NCI-H774 (cell line): Measurements from ENCODE around the gene KLHL13.
"Not testable (repeated sequence)": the region's sequence is repeated elsewhere in the genome, so short reads cannot be mapped to it uniquely, and the experiment has no call there.

ENCODE experiments used
- DNase-seq: peaks from one replicate; lab custom pipeline; 2025; lab: John Stamatoyannopoulos, UW

KLHL13 gene, protein sequence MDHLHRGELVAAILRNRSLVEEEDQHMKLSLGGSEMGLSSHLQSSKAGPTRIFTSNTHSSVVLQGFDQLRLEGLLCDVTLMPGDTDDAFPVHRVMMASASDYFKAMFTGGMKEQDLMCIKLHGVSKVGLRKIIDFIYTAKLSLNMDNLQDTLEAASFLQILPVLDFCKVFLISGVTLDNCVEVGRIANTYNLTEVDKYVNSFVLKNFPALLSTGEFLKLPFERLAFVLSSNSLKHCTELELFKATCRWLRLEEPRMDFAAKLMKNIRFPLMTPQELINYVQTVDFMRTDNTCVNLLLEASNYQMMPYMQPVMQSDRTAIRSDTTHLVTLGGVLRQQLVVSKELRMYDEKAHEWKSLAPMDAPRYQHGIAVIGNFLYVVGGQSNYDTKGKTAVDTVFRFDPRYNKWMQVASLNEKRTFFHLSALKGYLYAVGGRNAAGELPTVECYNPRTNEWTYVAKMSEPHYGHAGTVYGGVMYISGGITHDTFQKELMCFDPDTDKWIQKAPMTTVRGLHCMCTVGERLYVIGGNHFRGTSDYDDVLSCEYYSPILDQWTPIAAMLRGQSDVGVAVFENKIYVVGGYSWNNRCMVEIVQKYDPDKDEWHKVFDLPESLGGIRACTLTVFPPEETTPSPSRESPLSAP

DNA sequence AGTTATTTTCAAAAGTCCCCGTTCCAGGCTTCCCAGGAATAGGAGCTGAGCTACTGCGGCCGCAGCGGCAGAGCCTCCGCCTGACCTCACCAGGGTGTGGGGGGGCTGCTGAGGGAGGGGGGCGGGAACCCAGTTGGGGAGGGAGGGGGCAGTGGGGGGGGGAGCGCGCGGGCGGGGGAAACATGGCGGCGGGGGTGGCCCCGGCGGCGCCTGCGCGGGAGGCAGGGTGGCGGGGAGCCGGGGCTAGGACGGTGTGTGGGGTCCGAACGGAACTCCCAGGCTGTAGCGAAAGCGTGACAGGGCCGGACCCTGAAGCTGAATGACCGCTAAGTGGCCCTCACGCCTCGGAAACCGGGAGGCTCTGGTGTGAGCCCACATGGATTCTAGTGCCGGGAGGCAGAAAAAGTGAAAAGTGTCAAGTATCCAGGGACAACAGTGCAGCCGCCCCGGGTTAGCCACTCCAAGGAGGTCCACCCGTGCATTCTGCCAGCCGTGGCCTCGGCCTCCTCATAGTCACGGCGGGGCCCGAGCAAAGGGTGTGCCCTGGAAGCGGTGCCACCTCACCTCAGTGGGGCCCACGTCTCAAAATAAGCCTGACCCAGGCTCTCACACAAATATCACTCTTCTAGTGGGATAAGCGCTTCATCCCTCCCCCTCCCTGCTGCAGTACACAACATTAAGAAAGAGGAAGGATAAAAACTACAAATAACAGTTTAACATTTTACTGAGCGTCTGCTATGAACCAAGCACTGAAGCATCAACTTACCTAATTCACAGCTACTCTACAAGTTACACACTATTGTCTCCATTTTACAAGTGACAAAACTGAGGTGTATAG is at the start of gene KLHL13:
Gene KLHL13 (minus strand): TSS at position 98 of the 838 bp plus-strand sequence. CDS start 88,337 bp downstream, outside the sequence.
- peak; percentile 60 for DNase-seq

DNA sequence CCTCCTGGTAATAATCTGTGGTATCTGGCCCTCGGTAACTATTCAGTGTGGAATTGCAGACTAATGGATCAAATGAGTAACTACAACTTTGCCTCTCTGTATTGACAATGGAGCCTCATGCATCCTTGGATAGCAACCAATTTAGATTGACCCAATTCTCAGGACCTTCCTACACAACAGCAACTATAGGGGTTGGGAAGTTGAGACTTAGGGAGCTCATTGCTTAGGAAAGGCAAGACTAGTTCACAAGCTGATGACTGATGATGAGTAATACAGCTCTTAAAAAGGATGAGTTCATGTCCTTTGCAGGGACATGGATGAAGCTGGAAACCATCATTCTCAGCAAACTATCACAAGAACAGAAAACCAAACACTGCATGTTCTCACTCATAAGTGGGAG is 47.5 kb upstream of the KLHL13 start:
- DNase-seq = no peak

DNA sequence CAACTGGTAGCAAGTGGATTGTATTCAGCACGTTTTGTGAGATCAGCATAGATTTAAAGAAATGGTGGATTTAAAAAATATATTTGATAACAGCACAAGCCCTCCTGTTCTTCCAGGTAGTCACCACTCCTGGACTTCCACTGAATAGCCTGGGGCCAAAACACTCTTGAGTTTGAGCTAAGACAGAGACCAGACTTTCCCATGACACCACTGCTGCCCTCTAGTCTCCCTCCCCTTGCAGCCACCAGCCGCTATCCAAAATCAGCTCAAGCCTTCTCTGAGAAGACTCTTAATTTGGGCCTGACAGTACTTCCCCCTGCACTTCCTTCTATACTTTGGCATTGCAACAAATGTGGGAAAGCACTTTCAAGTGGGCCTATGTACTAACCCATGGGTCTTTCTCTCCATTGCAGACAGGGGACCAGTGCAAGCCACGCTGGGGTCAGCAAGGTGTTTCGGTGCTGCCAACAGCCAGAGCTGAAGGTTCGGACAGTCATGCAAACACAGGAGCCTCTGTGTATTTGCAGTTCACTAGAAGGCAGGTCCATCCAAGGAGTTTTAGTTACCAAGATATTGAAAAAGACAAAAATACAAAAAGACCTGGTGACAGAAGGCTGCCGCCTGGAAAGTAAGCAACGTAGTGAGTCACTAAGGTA is 40.5 kb upstream of the KLHL13 start:
- no peak for DNase-seq

DNA sequence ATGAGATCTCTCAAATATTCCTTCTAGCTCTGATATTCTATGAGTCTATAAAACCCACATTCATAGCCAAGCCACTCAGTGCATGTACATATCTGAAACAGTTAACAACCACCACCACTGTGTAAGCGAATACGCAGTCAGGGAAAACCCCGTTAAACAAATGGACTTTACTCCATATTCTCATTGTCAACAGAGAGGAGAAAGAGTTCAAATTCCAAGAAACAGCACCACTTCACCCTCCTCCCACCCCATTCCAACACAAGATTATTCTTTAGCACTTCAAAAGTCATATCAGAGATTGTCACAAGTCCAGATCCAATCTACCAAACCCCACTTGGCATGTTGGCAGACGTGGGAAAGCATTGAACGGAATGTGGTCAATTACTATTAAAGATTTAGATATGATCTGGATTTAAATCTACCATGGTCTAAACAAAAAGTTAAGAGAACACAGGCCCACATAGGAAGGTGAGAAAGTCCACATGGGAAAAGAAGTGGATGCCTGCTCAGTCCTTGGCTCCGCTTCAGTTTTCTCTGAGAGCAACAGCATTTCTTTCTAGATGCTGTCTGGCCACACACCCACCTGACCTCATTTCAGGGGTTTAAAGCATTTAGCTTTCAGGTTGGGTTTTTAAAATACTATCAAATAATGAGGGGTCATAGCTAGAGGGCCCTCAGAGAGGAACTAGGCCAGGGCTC is 39.8 kb upstream of the KLHL13 start:
- DNase-seq = no peak

DNA sequence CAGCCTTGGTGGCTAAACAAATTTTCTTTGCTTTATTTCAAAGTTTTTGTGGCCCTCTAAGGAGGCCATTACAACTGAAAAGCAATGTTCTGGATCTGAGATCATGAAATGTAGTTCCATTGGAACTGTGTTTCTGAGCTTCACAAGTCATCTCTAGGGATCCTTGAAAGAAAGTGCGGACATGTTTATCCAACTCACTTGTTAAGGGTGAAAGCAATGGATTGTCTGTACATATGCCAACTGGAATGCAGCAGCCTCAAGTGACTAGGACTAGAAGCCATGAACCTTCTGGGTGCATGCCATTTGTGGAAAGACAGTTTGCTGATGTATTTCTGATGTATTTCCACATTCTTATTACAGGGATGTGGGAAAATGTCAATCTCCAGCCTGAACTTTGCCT is 36.7 kb upstream of the KLHL13 start:
- DNase-seq = no peak

DNA sequence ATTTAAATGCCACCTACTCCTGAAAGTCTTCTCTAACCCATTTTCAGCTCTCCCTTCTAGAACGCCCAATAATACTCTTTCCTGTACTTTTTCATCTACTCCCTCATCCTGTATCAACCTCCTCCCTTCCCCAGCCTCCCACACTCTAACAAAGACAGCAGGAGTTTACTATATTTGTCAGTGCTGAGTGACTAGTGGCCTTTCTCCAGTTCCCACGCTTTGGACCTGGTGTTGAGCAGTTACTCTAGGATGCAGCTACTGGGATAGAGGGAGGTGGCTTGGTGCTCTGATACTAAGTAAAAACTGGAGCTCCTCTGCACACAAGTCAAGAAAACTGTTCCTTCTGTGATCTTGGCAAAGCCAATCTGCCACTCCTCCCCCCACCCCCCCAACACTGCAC is 36.1 kb upstream of the KLHL13 start:
- no peak for DNase-seq

DNA sequence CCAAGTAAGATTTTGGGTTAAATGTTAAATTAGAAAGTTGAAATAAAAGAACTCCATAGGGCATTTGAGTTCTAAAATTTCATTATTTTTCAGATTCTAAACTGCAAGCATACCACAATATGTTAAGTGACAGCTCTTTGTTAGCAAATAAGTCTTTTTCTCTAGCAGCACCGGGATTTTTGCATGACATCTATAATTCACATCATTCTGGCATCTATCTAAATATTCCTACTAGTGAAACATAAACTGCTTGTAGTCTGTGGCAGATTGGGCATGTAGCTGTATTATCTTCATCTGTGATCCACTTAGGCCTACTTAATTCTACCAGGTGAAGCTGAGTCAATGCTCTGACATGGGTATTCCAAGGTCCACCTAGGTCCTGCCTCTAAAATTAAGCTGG is 32.1 kb upstream of the KLHL13 start:
- DNase-seq = no peak

DNA sequence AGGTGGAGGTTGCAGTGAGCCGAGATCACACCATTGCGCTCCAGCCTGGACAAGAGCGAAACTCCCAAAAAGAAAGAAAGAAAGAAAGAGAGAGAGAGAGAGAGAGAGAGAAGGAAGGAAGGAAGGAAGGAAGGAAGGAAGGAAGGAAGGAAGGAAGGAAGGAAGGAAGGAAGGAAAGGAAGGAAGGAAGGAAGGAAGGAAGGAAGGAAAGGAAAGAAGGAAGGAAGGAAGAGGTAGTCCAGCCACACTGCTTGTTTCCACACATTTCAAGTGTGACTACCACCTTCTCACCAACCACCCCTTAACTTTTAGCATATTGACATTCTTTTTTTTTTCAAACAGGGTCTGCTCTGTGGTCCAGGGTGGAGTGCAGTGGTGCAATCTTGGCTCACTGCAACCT is 31.2 kb upstream of the KLHL13 start:
- not testable (repeated sequence) for DNase-seq

DNA sequence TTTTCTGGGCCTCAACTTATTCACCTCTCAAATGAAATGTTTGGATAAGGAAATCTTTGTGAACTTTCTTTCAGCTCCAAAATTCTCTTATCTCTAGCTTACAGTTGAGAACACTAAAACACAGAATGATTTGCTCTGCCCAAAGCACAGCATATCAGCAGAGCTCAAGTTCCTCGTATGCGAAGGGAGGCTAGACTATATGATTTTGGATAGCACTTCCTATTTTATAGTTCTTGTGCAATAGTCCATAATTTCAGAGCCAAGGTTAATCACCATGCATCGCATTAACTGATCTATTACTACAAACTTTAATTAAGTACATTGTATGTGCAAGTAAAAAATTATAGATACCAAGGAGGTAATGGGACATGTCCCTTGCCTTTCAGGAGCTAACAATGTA is 27.0 kb upstream of the KLHL13 start:
- no peak for DNase-seq

DNA sequence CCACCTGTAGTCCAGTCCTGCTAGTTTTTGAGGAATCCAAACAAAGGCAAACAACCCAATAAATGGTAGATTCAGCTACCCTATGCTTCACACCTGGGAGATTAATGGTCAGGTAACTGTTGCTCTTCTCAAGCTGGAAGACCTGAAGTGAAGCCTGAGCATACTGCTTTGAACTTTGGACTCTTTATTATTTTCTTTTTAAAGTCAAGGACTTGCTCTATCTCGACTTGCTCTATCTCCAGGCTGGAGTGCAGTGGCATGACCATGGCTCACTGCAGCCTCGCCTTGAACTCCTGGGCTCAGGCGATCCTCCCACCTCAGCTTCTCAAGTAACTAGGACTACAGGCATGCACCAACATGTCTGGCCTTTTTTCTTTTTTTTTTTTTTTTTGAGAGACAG is 14.7 kb upstream of the KLHL13 start:
- DNase-seq = no peak

DNA sequence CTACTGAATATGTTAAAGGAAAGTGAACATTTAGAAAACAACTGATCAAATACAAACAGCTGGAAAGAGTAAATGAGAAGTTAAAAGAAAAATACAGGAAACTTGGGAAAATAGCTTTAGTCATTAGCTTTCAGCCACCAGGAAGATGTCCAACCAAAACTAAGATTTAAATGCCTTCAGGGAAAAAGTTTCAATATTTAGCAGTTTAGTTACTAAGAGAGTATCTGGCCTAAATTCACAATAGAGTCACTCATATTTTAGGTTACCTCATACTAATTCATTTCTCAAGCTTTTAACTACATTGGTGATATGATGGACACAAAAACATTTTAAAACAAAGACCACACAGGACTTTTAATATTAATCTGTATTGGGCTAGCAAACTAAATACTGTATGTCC is 13.1 kb upstream of the KLHL13 start:
- no peak for DNase-seq

DNA sequence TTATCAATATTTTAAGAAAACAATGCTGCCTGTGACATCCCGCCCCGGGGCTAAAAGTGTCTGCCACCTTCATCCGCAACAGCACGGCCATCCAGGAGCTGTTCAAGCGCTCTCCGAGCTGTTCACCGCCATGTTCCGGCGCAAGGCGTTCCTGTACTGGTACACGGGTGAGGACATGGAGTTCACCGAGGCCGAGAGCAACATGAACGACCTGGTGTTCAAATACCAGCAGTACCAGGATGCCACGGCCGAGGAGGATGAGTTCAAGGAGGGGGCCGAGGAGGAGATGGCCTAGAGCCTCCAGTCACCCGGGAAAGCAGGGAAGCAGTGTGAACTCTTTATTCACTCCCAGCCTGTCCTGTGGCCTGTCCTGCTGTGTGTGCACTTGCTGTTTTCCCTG is 12.1 kb upstream of the KLHL13 start:
- DNase-seq = no peak

DNA sequence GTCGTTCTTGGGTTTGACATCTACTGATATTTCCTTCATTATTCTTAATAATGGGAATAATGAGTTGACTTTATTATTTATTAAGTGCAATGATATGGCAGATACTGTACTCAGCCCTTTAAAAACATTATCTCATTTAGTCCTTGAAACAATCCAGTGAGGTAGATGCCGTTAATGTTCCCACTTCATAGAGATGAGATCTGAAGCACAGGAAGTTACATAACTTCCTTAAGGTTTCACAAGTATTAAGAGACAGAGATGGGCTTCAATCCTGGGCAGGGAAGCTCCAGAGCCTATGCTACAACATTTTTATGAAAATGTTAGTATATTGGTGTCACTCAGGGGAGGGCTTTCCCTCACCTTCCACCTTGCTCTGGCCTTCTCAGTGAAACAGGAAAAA is 9.7 kb upstream of the KLHL13 start:
- no peak for DNase-seq

DNA sequence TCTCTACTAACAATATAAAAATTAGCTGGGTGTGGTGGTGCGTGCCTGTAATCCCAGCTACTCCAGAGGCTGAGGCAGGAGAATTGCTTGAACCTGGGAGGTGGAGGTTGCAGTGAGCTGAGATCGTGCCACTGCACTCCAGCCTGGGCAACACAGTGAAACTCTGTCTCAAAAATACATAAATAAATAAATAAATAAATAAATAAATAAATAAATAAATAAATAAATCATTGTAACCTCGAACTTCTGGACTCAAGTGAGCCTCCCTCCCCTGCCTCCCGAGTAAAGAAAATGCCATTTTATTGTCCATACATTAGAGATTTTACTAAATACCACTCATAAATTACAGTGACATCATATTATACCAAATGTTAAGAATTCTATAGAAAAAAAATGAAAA is 7.6 kb upstream of the KLHL13 start:
- not testable (repeated sequence) for DNase-seq

DNA sequence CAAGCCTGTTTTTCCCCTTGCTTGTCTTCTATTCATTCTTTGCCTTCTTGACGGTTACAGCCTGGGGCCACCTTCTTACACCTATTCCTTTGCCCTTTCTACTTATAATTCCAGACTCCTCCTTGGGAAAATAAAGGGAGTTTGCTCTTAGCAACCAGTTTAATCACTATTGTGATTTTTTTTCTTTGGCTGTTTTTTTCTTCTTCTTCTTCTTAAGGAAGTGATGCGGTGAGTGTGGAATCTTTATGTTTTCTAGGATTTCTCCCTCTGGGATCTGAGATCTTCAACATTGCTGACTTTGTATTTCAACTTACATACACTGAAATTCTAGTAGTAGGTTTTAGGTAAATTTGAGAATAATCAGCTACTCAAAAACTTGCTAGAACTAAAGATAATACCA is 1.1 kb upstream of the KLHL13 start:
- no peak for DNase-seq

DNA sequence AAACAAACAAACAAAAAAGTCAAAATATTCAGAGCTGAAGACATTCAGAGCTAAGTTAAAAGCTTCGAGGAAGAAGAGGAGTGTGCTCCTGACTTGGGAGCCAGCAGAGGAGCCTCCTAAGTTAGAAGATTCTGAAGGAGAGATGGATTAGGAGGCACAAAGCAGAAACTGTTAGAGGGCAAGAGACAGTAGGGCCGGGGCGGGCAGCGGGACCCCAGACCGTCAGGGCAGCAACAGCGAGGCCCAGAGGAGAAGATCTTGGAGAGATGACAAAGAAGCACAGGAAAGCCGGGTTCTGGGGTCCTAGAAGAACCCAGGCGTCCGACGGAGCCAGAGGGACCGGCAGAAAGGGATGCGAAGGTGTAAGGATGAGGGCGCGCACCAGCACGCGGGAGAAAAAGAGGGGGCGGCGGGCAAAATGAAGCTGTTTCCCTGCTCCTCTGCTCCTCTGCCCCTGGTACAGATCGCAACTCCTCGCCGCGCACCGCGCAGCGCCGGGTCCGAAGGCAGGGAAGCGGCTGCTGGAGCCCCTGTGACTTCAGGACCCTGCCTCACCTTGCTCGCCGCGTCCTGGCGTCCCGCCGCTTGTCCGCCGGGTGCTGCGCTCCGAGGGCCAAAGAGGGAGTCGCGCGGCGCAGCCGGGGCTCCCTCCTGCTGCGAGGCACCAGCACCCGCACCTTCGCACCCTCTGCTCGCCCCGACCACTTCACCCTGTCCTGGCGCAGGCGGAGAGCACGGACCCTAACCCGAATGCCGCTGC is 477 bp downstream of the KLHL13 start:
- DNase-seq = peak; percentile 60

DNA sequence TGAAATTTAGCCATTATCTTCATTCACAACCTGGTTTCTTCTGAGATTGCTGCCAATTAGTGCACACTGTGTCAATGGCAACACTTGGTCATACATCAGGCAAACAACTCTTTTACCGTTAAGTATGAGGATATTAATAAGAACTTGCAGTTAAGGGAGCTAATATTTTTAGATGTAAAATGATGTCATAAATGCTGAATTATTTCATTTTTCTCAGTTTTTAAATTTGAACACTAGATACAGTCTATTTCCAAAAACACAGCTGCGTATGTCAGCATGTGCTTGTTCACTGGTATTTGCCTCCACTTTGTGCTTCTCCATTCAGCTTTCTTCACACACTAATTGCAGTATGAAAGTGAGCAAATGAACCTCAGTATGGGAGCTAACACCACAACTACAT is 1.6 kb downstream of the KLHL13 start:
- DNase-seq = no peak

DNA sequence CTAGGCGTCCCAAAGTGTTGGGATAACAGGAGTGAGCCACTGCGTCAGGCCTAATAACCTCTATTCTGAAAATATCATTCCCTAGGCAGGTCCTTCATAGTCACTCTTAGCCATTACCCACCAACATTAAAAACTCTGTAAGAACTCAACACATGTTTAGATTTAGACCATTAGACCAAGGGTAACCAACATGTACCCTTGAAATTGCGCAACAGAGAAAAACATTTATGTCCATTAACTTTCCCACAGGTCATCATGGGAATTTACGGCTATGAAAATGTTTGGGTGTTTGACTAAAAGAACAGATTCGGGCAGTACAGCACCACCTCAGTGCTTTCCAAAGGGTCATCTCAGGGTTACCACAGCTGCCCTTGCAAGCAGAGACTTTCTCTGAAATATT is 7.5 kb downstream of the KLHL13 start:
- no peak for DNase-seq

DNA sequence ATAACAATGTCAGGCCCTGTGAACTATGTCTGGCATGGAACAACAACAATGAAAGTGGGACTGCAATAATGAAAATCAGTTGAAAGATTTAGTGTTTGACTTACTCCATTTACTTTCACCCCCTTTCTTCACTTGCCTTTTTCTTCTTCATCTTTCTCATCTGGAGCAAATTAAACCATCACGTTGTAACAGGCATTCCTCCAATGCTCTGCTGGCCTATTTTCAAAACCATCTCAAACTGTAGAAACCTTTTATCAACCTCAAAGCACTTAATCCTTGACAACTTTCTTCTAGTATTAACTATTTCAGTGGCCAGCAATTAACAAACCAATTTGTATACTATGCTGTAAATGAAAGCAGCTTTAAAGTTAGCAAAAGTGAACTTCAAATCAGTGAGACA is 8.3 kb downstream of the KLHL13 start:
- no peak for DNase-seq

DNA sequence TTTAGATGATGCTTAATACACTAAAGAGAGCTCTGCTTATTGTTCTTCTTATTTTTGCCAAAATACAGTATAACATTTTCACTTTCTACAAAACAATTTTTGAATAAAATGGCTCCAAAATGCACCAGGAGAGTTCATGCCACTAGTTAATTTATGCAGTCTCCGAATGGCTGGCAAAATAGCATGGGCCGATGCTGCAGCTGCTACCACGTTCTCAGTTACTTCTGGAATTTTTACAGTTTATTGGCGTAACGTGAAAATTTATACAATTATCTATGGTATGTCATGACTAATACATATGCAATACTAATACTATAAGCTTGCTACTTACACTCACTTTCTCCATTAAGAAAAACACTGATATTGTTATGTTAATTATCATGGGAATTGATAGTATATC is 16.5 kb downstream of the KLHL13 start:
- DNase-seq = no peak

DNA sequence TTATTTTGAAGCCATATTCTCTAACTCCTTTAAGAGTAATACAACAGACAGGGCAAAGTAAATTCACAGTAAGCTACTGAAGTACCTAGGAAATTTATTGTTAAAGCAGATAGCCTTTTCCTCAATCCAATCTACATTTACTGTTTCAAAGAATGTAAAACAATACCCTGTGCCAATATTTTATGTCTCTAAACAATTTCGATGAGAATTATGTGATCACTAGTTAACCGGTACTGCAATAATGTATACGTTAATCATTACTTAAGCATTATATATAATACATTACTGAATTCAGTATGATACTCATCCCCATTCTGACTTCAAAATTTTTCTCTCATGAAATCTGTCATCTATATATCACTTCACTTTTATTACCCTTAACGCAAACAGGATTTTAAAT is 28.5 kb downstream of the KLHL13 start:
- DNase-seq = no peak
